Measurements from ENCODE around the gene PANK2. TPM values are rescaled to one million over a fixed set of nuclear protein-coding genes. Genes with fewer than 3 reads are reported as not detected.

The PANK2 gene
- total and polyA plus RNA-seq, 2 of the 8 experiments (the other 6 are each of a cell fraction or from before 2014, with no cell fraction given): 17.1 to 57.5 TPM

- Histone ChIP-seq H3K4me1 (replicated peaks in 1 of 4; ENCODE audit: control insufficient read depth in 3 of 4, insufficient read depth in 4 of 4, low read length in 3 of 4) (no peaks in the 10 kb centered on the region), H4K5ac (ENCODE audit: insufficient read length, low read depth, low read length) (no peak overlapping the region), H2BK5ac (ENCODE audit: low read depth, low read length) (no peak overlapping the region), H4K91ac (replicated peaks; ENCODE audit: insufficient read length, low read length) (no peak overlapping the region), H3K23me2 (ENCODE audit: low read depth, low read length) (no peaks in the 10 kb centered on the region), H4K20me1 (replicated peaks in 1 of 2; ENCODE audit: control insufficient read depth in 1 of 2, insufficient read depth in 2 of 2, low read length in 2 of 2) (no peaks in the 10 kb centered on the region), H3K9me3 (ENCODE audit: insufficient read depth in 2 of 2, low read depth in 1 of 2, low read length in 1 of 2) (no peaks in the 10 kb centered on the region), H3K14ac (ENCODE audit: insufficient read length) (no peak overlapping the region), H2AK5ac (ENCODE audit: low read depth, low read length) (no peak overlapping the region), H2BK12ac (ENCODE audit: low read depth, low read length) (no peak overlapping the region), H3K36me3 (ENCODE audit: control insufficient read depth in 2 of 4, insufficient read depth in 4 of 4, low read length in 3 of 4) (peaks cover 0 to 3% (median 0%) of the 10 kb centered on the region in 4 experiments; a peak in 4 of 8 replicates), H2AFZ (ENCODE audit: low read length) (no peak overlapping the region), H3K79me2 (ENCODE audit: control insufficient read depth in 1 of 2, insufficient read depth in 2 of 2, low read length in 2 of 2) (no peaks in the 10 kb centered on the region), H3K79me1 (ENCODE audit: low read depth, low read length) (no peaks in the 10 kb centered on the region), H3K4me3 (ENCODE audit: extremely low read depth in 1 of 4, insufficient read depth in 2 of 4, low read depth in 3 of 4, low read length in 4 of 4) (no peak overlapping the region), H3K27ac (ENCODE audit: low read depth, low read length) (no peak overlapping the region), H3K56ac (replicated peaks; ENCODE audit: insufficient read length, low read depth, low read length) (no peak overlapping the region), H3K4ac (replicated peaks; ENCODE audit: insufficient read length, low read depth, low read length) (no peak overlapping the region), H2BK15ac (ENCODE audit: low read length) (no peak overlapping the region), H3K18ac (ENCODE audit: extremely low read depth, low read length) (no peak overlapping the region), H4K8ac (ENCODE audit: extremely low read depth, insufficient read depth, low read length) (no peak overlapping the region), H2BK20ac (ENCODE audit: low read length) (no peak overlapping the region), H2BK120ac (replicated peaks; ENCODE audit: low read depth, low read length) (no peak overlapping the region), H3K4me2 (ENCODE audit: insufficient read depth in 1 of 2, low read depth in 2 of 2, low read length in 2 of 2) (no peak overlapping the region), H3K9ac (replicated peaks in 1 of 4; ENCODE audit: extremely low read depth in 1 of 4, low read depth in 3 of 4, low read length in 3 of 4) (no peak overlapping the region), H3K27me3 (replicated peaks in 1 of 4; ENCODE audit: control insufficient read depth in 3 of 4, extremely low read depth in 1 of 4, insufficient read depth in 3 of 4, low read length in 3 of 4) (no peaks in the 10 kb centered on the region; a peak in 1 of 7 replicates), H3K23ac (ENCODE audit: insufficient read length) (no peak overlapping the region)
- POLR2A ChIA-PET (ENCODE audit: partially characterized antibody): interaction anchor here (1.3 to 1.7 kb wide), 2 partner anchors 9 to 12 kb away, joined by 5 to 6 read pairs; no protein-coding TSS in a partner anchor
- CTCF ChIA-PET (ENCODE audit: partially characterized antibody): interaction anchor here (0.7 to 3.0 kb wide), 3 partner anchors 22 to 185 kb away, joined by 3 to 16 read pairs (median 4); no protein-coding TSS in a partner anchor
- no peak for FAIRE-seq
- WGBS, 2 experiments (ENCODE audit: extremely low coverage in 1 of 2, insufficient coverage in 1 of 2, insufficient read length in 1 of 2, insufficient replicate concordance in 2 of 2, low coverage in 1 of 2, low lambda C conversion rate in 2 of 2, missing lambda C conversion rate in 1 of 2): 94% methylated on average over 5 of the region's 5 CpGs; no CpG with 5 or more reads in 1 of the 2 experiments
- no peak for DNase-seq (ENCODE audit: low read depth in 1 of 2, low spot score in 2 of 2)
These were observed 45.4 kb downstream of the PANK2 start for GRCh38 chr20:3934624-3935023.
